RPMI8226 (cell line): Measurements from ENCODE around the gene MCM3AP.
"Not testable (repeated sequence)": the region's sequence is repeated elsewhere in the genome, so short reads cannot be mapped to it uniquely, and the experiment has no call there.

Experiments used
- DNase-seq: peaks from one replicate; pipeline ENCODE4 v3.0.0-alpha.2; 2015

Gene MCM3AP

DNA sequence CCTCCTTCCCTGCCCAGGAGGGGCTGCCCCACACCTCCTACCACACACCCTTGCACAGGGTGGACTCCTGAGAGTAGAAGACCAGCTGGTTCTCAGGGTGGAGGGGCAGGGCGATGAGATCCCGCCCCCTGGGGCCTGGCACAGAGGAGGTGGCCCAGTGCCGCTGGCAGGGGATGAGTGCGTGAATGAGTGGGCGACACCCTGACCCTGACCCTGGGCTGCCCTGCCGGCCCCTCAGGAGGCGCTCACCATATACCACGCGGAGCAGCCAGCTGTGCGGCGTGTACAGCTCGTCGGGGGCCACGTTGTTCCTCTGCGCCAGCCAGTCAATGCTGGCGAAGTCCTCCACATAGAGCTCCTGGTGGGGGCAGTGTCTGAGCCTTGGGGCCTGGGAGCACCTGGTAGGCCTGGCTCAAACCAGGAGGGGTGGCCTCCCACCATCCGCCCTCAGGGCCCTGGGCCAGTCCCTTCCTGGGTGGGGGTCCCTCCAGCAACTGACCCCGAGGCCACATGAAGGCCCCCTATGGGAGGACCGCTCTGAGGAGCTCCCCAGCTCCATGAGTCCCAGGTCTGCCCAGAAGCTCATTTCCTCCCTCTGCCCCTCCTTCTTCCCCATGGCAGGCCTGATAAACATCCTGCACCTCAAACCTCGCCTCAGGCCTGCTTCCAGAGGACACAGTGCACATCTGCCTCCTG lies 69.8 kb downstream of the MCM3AP start:
- no peak for DNase-seq

DNA sequence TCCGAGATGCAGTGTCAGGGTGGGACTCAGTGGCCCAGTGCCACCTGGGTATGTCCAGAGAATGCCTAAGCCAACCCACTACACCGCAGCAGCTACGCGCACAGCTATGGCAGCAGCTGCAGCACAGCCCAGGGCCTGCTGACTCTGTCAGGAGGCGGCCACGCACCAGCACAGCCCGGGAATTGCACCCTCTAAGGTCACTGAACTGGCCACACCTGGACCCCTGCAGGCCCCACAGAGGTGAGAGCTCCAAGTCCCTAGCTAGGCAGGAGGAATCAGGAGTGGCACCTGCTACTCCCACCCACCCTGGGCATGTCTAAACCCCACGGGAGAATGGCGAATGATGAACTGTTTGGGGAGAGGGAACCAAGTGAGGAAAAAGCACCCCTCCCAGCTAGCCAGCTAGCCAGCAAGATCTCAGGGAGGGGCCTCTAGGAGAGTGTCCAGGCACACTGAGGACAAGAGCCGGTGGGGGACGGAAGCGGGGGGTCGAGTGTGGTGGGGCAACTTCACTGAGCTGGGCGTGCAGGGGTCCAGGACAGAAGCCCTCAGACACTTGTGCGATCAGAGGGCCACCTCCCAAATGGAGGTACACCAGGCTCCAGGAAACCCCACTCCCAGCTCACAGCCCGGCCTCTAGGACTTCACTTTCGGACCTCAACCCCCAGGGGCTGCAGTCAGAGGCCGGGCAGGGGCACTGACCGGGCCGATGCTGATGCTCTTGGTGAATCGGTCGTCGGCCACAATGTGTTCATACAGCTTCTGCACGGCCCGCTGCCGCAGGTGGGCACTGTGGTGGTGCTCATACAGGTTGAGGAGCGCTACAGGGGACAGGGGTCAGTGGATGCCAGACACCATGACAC lies 70.7 kb downstream of the MCM3AP start:
- DNase-seq = no peak

DNA sequence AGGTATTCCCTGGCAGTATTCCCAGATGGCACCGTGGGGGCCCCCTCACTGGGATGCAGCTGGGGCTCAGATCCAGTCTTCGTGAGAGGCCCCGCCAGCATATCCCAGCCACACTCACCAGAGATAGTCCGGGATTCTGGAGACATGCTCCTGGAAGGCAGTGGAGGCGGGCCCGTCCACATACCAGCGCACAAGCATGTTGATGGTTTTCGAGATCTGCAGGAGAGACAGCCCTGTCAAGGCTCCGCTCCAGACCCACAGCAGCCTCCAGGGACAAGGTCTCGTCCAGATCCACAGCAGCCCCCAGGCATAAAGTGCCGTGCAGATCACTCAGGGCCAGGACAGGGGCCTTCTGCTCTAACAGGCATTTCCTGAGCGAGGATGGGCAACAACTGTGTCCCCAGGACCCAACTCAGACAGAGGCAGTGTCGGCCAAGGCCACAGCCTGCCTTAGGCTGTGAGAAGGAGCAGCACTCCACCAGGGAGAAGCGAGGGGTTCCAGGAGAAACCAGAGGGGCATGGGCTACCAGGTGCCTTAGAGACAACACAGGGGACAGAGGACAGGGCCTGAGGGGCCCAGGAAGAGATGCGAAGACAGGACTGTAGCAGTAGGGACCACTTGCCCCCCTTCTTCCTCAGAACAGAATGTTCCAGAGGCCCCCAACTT lies 71.7 kb downstream of the MCM3AP start:
- no peak for DNase-seq

DNA sequence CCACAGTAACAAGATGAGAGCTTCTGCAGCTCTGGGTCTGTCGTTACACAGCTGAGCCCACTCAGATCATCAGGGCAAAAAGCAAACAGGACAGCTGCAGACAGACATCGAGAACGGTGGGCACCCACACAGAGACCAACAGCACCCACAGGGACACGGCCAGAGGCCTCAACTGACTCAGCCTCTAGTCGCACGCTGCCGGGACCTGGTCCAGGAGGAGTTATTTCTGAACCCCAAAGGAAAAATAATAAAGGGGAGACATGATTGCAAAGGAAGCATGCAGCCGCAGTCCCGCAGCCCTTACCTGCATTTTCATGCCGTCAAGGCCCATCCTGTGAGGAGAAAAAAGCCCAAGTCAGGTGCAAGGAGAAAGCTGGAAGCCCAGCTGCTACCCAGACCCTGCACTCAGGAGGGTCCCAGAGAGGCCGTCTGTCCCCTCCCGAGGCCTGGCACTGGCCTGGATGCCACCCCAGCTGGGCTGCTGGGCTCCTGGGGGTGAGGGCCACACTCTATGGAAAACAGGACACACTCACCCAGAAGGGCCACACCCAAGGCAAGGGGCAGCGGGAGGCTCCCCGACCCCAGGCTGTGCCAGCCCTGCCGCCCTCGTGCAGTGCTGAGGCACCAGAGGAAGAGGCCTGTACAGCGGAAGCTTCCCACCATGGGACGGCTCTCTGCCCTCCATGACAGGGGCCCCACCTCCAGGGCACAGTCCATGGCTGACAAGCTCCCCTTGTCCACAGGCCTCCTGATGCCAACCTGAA lies 72.5 kb downstream of the MCM3AP start:
- no peak for DNase-seq

DNA sequence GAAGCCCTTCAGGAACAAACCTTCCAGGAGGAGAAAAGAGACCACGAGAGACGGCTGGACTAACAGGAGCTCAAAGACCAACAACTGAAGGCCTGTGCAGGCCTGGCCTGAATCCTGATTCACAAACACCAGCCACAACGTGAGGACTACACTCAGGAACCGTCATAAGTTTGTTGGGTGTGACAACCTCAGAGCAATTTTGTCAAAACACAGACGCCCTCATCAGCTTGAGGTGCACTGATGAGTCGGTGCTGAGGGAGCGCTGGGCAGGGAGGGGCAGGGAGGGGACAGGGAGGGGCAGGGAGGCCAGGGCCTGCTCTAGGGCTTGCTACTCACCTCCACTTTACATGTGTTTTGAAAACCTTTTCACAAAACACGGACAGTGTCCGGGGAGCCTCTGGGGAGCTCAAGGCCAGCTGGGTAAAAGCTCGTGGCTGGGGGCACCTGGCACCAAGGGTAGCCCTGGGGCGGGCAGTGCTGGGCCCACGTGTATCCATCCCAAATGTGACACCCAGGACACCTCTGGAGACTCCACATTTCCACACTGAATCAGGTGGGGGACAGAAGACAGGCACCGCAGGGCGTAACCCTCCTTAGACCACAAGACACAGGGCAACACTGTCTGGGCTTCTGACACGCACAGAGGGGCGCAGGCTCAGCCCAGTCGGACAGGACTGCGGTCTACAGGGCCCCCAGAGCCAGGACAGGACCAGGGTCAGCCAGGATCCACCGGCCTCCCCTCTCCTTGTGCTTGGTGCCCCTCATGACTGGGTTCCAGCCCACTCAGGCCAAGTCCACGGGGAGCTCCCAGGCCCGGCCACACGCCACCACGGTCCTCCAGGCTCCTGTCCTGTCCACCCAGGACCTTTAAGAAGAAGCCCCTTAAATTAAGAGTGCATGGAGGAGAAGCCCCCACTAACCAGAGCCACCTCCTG lies 73.4 kb downstream of the MCM3AP start:
- DNase-seq = no peak

DNA sequence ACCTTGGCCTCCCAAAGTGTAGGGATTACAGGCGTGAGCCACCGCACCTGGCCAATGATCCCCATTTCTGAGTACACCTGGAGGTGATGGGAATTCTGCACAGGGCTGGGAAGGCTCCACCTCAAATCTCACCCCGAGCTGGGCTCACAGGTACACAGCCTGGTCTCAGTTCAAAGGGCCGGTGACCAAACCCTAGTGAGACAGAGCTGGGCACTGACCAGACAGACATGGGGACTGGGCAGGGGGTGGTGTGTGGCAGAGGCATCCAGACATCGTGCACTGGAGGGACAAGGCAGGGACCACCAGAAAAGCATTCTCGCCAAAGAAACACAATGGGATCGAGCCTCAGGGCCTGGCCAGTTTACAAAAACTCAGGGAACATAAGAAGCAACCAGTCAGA lies 74.0 kb downstream of the MCM3AP start:
- DNase-seq = no peak

DNA sequence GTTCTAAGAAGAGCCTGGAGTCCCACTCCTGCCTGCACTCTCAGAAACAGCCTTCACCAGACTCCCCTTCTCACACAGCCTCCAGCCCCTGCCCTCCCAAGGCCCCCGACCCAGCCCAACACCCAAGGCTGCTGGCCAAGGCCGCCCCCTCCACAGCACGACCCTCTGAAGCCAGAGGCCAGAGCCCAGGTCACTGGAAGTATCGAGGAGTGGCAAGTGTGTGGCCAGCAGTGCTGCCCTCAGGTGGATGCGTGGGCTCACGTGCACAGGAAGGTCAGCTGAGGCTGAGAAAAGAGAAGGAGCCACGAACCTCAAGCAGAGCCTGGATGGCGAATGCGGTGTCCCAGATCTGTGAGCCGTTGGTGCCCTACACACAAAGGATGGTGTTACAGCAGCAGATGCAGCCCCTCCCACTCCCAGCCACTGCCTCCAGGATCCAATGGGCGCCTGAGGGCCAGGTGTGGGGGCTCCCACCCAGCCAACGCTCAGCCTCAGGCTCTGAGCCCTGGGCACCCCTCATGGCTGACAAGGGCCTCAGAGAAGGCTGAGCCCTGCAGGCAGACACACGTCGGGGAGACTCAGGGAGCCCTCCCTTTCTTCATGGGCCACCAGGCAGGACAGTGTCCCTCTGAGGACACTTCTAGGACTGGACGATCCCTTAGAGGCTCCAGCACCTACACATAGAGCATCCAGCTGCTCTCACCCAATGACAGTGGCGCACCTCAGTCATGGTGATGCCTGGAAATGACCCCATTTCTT lies 74.9 kb downstream of the MCM3AP start:
- DNase-seq = no peak

DNA sequence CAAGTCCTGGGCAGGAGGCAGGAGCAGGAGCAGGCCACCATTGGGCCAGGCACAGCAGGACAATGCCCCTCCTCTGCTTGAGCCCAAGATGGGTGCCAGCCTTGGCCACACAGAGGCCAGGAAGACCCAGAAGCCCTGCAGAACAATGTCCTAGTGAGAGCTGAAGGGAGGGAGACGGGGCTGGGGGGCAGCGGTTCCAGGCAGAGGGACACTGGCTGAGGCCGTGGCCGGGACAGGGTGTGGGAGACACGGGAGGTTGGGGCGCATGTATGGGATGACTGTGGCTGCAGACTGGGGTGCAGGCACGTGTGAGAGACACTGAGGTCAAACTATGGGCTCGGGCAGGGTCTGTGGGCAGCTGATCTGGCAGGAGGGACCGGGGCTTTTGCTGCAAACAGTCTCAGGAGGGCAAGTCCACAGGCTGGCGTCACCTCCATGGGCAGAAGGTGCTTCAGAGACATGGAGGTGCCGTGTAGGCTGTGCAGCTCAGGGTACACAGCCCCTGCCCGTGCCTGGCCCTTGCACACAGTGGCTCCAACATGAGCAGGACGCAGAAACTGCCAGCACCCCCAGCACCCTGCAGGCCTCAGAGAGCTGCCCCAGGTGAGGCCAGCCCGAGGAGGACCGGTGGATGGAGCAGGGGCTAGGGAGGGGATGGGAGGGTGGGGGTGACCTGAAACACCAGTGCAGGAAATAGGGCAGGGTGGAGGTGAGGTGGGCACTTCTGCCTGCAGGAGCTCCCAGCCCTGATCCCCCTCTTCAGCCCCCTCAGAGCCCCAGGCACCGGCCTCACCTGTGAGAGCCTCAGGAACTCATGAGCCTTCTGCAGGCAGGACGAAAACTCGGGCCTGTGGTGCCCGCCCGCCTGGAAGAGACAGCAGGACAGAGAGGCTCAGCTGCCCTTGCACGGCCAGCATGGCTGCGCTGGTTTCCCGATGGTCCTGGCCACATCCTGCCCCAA lies 76.4 kb downstream of the MCM3AP start:
- no peak for DNase-seq

DNA sequence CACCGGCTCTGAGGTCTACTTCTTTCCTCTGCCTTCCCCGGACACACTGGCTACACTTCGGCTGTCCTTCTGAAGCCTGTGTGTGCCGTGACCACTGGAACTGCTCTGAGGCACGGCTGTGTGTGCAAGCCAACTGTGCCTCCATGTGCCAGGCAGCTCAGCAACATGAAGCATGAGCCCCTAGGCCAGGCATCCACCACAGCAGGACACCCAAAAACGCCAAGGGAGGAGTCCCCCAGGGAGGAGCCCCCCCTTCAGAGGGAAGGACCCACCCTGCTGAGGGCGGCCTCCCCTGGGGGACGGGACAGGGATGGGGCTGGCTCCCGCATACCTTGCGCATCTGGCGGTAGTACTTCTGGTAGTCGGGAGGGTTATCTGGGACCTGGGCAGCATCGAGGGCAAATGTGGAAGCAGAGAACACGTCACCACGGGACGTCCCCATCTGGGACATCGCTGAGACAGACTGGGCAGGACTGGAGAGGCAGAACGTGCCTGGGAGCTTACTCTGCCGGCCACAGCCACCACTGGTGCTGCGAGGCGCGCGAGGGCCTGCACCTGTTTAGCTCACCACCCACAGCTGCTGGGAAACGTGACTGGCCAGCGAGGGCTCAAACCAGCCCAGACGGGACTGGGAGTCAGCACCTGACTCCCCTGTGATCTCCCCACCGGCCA lies 77.4 kb downstream of the MCM3AP start:
- no peak for DNase-seq

DNA sequence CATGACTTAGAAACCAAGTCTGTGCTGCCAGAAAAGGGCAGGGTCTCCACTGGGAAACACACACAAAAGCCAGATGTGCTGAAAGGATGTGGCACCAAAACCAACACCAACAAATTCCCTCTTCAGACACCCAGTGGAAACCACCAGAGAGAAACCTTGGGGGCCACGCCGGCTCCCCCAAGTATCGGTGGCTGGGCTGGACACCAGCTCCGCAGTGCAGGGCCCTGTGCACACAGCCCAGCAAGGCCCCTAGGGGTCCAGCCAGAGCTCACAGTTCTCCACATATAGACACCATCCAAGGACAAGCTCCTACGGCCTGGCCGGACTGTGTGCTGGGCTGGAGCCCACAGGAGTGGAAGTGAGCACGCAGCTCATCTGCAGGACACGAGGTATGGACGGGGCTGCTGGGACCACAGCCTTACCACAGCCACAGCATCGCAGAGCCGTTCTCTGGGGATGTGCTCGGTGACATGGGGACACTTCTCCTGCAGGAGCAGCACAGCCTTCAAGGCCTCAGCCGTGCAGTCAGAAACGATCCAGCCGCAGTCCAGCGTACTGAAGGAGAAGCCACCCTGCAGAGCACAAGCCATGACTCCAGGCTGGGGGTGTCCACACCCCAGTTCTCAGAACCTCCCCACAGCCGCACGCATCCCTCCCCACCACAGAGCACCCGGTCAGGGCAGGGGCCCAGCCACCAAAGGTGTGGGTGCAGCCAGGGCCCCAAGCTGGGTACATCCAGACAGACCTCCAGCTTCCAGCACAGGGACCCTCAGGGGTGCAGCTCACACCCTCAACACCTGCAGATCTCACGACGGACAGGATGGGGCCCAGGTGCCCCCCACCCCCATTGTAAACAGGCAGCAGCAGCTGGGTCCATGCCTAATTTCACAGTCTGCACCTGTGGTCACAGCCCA lies 78.1 kb downstream of the MCM3AP start:
- no peak for DNase-seq

DNA sequence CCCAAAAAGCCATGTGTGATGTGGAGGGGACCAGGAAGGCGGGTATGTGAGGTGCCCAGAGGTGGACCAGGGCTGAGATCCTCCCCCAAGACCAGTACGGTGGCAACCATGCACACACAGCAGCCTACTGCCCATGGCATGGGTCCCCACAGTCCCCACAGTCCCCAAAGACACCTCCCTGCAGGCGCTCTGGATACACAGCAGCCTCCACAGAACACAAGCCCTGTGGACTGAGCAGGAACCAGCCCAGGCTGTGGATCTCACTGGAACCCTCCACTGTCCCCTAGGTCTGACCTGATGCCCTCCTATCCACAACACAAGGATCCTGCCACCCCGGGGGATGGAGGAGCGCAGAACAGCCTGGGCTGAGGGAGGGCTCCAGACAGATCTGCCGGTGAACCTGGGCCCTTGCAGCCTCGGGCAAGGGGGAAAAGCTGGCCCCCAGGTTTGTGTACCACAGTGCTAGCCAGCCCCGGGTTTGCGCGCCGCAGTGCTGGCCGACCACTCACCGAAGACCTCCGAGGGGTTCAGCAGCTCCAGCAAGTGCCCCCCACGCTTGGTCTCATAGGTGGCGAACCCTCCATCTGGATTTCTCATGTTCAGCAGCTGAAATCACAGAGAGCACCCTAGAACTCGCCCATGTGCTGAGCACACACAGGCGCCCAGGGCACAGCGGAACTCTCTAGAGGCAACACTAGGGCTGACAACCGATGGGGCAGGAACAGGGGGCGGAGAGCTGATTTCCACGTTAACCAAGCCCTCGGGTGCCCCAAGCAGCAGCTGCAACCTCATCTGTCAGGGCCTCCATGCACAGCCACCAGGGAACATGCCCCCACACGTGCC lies 79.0 kb downstream of the MCM3AP start:
- DNase-seq = no peak

DNA sequence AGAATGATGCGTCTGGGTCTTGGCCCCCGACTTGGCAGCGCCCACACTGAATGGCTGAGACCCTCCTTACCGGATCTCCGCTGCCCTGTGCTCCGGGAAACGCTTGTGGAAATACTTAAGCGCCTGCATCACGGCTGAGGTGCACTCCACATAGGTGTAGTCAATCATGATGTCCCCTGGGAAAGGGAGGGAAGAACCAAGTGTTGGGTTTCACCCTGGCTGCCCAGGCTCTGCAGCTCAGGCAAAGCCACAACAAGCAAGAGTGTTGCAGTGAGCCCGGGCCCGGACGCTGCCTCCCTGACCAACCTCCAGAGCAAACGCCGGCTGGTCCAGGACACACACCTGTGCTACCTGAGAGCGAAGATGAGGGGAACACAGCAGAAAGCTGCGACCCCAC lies 79.6 kb downstream of the MCM3AP start:
- DNase-seq = no peak

DNA sequence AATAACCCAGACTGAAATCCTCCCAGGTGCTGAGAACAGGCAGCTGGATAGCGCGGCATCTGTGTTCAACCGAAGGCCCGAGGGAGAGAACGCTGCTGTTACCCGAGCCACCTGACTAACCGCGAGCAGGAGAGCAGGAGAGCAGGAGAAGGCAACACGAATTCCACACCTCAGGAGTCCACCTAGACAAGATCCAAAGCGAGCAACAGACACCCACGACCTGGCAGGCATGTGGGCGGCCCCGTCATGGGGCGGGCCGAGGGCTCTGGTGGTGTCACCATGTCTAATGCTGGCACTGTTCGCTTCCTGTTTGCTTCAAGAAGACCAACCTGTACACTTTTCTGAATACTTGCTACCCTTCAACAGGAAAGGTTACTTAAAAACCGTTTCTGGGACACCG lies 80.2 kb downstream of the MCM3AP start:
- DNase-seq = no peak

DNA sequence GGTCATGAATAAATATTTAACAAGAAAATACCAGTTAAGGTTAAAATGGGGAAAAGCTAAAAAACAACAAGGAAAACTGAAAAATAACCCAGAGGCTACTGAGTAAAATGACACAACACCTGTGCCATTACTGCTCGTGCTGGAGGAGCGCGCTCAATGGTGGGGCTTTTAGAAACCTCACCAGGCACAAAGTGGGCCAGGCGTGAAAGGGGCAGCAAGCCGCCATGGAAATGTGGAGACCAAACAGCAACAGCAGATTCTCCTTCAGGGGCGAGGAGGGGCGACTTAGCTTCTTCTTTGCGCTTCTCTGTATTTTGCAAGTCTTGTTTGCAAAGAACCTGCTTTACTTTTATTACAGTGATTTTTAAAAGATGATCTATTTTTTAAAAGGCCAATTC lies 82.2 kb downstream of the MCM3AP start:
- DNase-seq = no peak

DNA sequence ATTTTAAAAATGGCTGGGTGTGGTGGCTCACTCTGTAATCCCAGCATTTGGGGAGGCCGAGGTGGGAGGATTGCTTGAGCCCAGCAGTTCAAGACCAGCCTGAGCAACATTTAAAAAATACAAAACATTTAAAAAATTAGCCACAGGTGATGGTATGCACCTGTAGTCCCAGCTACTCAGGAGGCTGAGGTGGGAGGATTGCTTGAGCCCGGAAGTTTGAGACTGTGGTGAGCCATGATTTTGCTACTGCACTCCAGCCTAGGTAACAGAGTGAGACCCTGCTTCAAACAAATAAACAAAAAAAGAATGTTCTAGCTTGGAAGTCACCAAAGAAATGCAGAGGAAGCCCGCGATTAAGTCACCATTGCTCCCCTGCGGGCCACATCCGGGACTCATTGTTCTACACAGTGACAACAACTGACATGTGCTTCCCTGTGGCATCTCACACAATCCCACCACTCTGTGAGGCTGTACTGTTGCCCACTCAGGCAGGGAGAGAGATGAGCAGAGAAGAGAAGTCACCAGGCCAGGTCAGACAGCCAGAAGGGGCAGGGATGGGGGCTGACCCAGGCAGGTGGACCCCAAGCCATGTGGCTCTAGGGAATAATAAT lies 82.7 kb downstream of the MCM3AP start:
- DNase-seq = no peak

DNA sequence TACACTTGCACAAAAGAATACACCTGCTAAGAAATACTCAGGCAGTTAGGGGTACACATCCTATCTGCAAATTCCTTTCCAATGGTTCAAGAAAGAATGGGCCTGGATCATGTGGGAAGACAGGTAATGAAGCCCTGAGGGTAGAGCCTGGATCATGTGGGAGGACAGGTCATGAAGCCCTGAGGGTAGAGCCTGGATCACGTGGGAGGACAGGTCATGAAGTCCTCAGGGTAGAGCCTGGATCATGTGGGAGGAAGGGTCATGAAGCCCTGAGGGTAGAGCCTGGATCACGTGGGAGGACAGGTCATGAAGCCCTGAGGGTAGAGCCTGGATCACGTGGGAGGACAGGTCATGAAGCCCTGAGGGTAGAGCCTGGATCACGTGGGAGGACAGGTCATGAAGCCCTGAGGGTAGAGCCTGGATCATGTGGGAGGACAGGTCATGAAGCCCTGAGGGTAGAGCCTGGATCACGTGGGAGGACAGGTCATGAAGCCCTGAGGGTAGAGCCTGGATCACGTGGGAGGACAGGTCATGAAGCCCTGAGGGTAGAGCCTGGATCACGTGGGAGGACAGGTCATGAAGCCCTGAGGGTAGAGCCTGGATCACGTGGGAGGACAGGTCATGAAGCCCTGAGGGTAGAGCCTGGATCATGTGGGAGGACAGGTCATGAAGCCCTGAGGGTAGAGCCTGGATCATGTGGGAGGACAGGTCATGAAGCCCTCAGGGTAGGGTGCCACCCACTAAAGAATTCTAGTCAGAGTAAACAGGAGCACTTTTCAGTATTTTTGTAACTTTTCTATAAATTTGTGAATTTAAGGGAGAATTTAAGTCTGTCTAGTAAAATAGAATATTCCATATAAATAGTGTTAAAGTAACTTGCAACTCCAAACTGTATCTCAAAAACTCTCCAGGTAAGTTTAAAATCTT lies 84.3 kb downstream of the MCM3AP start:
- not testable (repeated sequence) for DNase-seq
